Measurements from ENCODE around the gene GNPNAT1.
"Not testable (repeated sequence)": the region's sequence is repeated elsewhere in the genome, so short reads cannot be mapped to it uniquely, and the experiment has no call there.

The GNPNAT1 gene

GRCh38 chr14:52729585-52729924 lies 61.9 kb downstream of the GNPNAT1 start:
- DNase-seq (ENCODE audit: low read depth in 2 of 2), result no peak

- DNase-seq (ENCODE audit: low read depth in 2 of 2), result not testable (repeated sequence)
Observed at GRCh38 chr14:52729035-52729434, 62.4 kb downstream of the GNPNAT1 start.

- DNase-seq (ENCODE audit: low read depth in 2 of 2), result not testable (repeated sequence)
Observed at GRCh38 chr14:52727509-52727908, 63.9 kb downstream of the GNPNAT1 start.
